RPMI7951 (cell line): ENCODE measurements around the gene CYP26B1. TPM values are rescaled to one million over a fixed set of nuclear protein-coding genes. Genes with fewer than 3 reads are reported as not detected.

ENCODE experiments used
- DNase-seq: peaks from one replicate; pipeline ENCODE4 v3.0.0-alpha.2; 2012; ENCODE audit warnings: low read depth
- total RNA-seq: library from RNA; depleted of rRNA; stranded (reverse); fragments of >200 nt; shearing (Covaris generic); gene quantifications from 2 replicates; pipeline ENCODE4 v1.2.3, GENCODE V29; 2014

CYP26B1 gene
- total RNA-seq, 1 experiment from 2014 or later: 3.5 TPM

GRCh38 chr2:72083751-72084583 is 63.7 kb downstream of the CYP26B1 start:
- no peak for DNase-seq

DNA sequence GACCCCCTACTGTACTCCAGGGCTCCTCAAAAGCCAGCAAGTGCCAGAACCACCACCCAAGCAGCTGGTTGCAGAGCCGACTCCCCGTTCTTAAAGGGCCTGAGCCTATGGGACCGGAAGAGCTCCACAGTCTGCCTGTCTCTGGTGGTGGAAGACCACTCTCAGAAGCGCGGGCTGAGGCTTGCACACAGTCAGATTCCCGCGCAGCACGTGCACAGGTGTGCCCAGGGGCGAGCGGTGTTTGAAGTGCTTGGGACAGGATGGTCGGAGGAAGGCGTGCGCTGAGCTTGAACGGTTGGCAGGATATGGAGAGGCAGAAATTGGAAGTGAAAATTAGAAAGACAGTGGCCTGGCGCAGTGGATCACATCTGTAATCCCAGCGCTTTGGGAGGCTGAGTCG is 64.8 kb downstream of the CYP26B1 start:
- no peak for DNase-seq

DNA sequence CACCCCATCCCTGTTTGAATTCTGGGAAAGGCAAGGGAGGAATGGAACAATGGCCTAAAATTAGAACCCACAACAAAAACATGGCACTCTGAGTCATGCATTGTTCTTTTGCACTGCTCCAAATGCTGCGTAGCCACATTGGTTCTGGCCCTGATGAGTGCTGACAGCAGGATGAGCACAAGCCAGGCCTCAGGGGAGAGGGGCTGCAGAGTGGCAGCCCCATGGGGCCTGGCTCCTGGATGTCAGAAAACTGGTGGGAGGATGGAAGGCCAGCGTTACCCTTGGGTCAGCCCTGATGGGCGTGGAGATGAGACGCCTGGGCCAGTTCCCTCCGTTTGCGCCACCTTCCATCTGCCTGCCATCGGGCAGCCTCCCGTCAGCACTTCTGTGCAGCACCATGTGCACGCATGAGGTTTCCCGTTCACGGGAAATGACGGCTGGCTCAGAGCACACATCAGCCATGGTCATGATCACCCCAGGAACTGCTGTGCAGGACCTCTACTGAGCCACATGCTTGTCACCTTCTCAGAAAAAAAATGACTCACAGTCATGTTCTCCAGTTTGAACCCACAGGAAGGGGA is 65.6 kb downstream of the CYP26B1 start:
- peak; percentile 80 for DNase-seq

DNA sequence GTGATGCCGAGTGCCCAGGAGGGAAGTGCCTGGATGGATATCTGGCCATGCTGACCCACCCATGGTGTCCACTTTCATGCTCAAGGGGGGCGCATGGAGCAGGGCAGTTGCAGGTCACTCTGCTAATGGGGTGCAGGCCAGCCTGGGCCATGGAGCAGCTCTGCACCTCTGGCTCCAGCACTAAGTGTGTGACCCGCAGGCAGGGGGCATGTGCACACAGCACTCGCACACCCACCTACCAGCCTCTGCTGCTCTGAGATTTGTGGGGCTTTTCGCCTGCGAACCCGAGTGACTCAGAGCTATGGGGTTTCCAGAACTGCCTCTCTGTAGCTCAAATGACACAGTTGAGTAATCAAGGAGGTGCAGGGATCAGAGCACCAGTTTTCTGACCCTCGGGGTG is 66.2 kb downstream of the CYP26B1 start:
- DNase-seq: peak; percentile 75

DNA sequence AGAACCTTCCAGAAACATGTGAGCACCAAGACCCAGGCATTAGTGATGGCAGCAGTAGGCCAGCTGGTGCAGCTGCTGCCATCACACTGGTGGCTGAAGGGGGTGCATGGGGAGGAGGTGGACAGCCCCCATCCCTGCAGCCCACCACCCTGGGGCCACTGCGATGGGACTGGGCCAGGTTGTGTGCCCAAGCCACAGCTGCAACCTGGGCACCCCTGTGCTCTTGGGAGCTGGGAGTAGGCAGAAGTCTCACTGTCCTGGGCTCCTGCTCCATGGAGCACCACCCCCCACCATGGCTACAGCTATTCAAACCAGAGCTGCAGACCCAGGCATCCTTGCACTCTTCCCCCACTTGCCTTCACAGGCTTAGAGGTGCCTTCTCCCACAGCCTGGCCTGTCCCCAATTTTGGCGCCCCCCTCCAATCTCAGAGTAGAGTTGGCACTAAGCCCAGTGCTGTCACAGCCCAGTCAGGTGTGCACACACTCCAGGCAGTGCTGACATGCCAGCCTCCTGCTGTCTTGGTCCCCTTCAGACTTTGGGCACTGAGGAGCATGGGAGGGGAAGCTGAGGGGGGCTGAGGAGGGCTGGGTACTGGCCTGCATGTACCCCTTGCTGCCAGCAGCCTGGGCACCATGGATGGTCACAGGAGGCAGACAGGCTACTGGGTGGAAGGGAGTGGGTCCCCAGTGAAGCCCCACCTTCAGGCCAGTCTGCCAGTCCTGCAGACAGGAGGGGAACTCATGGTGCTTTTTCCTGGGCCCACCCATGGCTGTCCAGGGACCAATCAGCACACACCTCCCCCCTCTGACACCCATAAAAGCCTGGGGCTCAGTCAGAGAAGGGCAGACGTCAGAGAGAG is 67.1 kb downstream of the CYP26B1 start:
- no peak for DNase-seq
